GM21619 (cell line): ENCODE results near the gene FOXA3.
A peak's percentile ranks its signal among the peaks of the same experiment; 100 is the strongest.

Source experiments
- ATAC-seq: cut with Tn5 transposase; IDR thresholded peaks from one replicate; pipeline ENCODE4 v1.9.1; 2021; ENCODE audit not compliant: unreplicated experiment

The FOXA3 gene

GRCh38 chr19:45863840-45864628, at the start of gene FOXA3:
Gene FOXA3 (plus strand): TSS chr19:45864326. CDS start chr19:45864457, 131 bp downstream.
- peak; percentile 29 for ATAC-seq

GRCh38 chr19:45814851-45815480, 49.2 kb upstream of the FOXA3 start, which contains the start of gene RSPH6A:
Gene RSPH6A (minus strand): TSS chr19:45815308. CDS start chr19:45815176, 132 bp downstream.
- ATAC-seq = no peak

- ATAC-seq = no peak
Measured at GRCh38 chr19:45815481-45816216, 48.5 kb upstream of the FOXA3 start.

GRCh38 chr19:45816236-45817009, 47.7 kb upstream of the FOXA3 start:
- no peak for ATAC-seq

- ATAC-seq = peak; percentile 72
Measured at GRCh38 chr19:45817010-45817724, 47.0 kb upstream of the FOXA3 start.

GRCh38 chr19:45817725-45818301, 46.3 kb upstream of the FOXA3 start:
- no peak for ATAC-seq

GRCh38 chr19:45819769-45820168, 44.4 kb upstream of the FOXA3 start:
- no peak for ATAC-seq

- no peak for ATAC-seq
Measured at GRCh38 chr19:45820413-45821102, 43.6 kb upstream of the FOXA3 start.

- ATAC-seq = no peak
Measured at GRCh38 chr19:45821103-45821521, 43.0 kb upstream of the FOXA3 start.

GRCh38 chr19:45821570-45821969, 42.6 kb upstream of the FOXA3 start:
- ATAC-seq = no peak

- no peak for ATAC-seq
Measured at GRCh38 chr19:45822716-45823115, 41.4 kb upstream of the FOXA3 start.

GRCh38 chr19:45823182-45823581, 40.9 kb upstream of the FOXA3 start:
- no peak for ATAC-seq

GRCh38 chr19:45824041-45824471, 40.1 kb upstream of the FOXA3 start:
- no peak for ATAC-seq

GRCh38 chr19:45824531-45825262, 39.4 kb upstream of the FOXA3 start:
- no peak for ATAC-seq

GRCh38 chr19:45825263-45825605, 38.9 kb upstream of the FOXA3 start:
- ATAC-seq = no peak

- no peak for ATAC-seq
Measured at GRCh38 chr19:45825917-45826893, 37.9 kb upstream of the FOXA3 start.

GRCh38 chr19:45826934-45827333, 37.2 kb upstream of the FOXA3 start:
- ATAC-seq = no peak
